ENCODE results near the gene PARP6.

GRCh38 chr15:72217216-72217615, 55.1 kb downstream of the PARP6 start:
- TF ChIP-seq POLR2AphosphoS5 (IDR thresholded peaks at IDR 0.05) = no peak
- no peak for TF ChIP-seq CTCF (IDR thresholded peaks at IDR 0.05)

All from breast epithelium (tissue), 3 donors.